ENCODE data around the gene CBX5.

The CBX5 gene

GRCh38 chr12:54273981-54274380 is 5.9 kb downstream of the CBX5 start:
- in situ Hi-C loops (cut with MboI; ENCODE audit: low pct_unique_long_range_greater_than_20kb, low sequenced_read_pairs, unreplicated experiment): no loop called here
- TF ChIP-seq, protein P1, sequence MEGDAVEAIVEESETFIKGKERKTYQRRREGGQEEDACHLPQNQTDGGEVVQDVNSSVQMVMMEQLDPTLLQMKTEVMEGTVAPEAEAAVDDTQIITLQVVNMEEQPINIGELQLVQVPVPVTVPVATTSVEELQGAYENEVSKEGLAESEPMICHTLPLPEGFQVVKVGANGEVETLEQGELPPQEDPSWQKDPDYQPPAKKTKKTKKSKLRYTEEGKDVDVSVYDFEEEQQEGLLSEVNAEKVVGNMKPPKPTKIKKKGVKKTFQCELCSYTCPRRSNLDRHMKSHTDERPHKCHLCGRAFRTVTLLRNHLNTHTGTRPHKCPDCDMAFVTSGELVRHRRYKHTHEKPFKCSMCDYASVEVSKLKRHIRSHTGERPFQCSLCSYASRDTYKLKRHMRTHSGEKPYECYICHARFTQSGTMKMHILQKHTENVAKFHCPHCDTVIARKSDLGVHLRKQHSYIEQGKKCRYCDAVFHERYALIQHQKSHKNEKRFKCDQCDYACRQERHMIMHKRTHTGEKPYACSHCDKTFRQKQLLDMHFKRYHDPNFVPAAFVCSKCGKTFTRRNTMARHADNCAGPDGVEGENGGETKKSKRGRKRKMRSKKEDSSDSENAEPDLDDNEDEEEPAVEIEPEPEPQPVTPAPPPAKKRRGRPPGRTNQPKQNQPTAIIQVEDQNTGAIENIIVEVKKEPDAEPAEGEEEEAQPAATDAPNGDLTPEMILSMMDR (IDR thresholded peaks at IDR 0.05; ENCODE audit: extremely low read depth, insufficient read depth, missing control alignments): no peak
- no peak for DNase-seq (ENCODE audit: low spot score)

DNA sequence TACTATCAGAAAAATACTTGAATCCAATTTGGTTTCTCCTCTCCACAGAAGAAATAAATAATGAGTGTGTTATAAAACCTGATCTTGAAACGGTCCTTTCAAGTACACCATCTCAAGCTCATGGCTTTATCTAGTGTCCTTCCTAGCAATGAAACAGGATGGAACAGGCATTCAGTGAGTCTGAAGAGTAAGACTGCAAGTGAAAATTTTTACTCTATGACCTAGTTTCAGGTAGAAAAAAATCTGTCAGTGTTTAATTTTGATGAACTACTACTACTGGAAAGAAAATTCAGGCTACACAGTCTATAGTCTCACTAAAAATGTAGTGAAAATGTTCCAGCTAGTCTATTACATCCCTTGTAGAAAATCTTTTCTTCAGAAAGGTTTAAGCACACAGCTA is 7.7 kb downstream of the CBX5 start:
- no peak for DNase-seq (ENCODE audit: low spot score)
- TF ChIP-seq, protein P1 (IDR thresholded peaks at IDR 0.05; ENCODE audit: extremely low read depth, insufficient read depth, missing control alignments): no peak
- in situ Hi-C loops (cut with MboI; ENCODE audit: low pct_unique_long_range_greater_than_20kb, low sequenced_read_pairs, unreplicated experiment): no loop called here

DNA sequence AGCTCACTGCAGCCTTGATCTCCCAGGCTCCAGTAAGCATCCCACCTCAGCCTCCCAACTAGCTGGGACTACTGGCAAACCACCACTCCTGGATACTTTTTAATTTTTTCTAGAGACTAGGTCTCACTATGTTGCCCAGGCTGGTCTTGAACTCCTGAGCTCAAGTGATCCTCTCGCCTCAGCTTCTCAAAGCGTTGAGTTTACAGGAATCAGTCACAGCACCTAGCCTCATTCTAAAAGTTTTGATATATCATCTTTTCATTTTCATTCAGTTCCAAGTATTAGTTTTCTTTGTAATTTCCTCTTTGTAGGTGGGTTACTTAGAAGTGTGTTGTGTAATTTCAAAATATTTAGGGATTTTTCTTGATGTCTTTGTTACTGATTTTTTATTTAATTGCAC is 9.6 kb downstream of the CBX5 start:
- no peak for DNase-seq (ENCODE audit: low spot score)
- in situ Hi-C loops (cut with MboI; ENCODE audit: low pct_unique_long_range_greater_than_20kb, low sequenced_read_pairs, unreplicated experiment): no loop called here
- TF ChIP-seq, protein P1 (IDR thresholded peaks at IDR 0.05; ENCODE audit: extremely low read depth, insufficient read depth, missing control alignments): no peak

- DNase-seq (ENCODE audit: low spot score): no peak
- TF ChIP-seq, protein P1 (IDR thresholded peaks at IDR 0.05; ENCODE audit: extremely low read depth, insufficient read depth, missing control alignments): no peak
- in situ Hi-C loops (cut with MboI; ENCODE audit: low pct_unique_long_range_greater_than_20kb, low sequenced_read_pairs, unreplicated experiment): no loop called here
Measured at GRCh38 chr12:54266852-54267251, 13.1 kb downstream of the CBX5 start.

DNA sequence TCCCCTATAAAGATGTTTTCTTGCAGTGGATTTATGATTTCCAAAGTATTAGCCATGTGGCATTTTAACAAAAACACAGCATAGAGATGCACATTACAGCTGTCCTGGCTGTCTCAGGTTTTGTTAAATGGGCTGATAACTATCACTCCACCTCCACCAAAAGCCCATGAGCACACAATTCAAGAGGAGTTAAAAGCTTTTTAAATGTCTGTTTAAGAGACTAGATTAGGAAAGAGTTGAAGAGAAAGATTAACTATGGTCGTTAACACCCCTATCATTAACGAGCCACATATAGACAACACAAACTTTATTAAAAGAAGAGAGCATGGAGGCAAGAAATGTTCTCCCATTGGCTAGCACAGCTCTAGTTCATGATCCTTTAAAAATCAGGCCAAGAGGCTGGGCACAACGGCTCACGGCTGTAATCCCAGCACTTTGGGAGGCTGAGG is 14.5 kb downstream of the CBX5 start:
- TF ChIP-seq, protein P1 (IDR thresholded peaks at IDR 0.05; ENCODE audit: extremely low read depth, insufficient read depth, missing control alignments): no peak
- DNase-seq (ENCODE audit: low spot score): no peak
- in situ Hi-C loops (cut with MboI; ENCODE audit: low pct_unique_long_range_greater_than_20kb, low sequenced_read_pairs, unreplicated experiment): no loop called here

GRCh38 chr12:54262403-54262925 is 17.5 kb downstream of the CBX5 start:
- TF ChIP-seq, protein P1 (IDR thresholded peaks at IDR 0.05; ENCODE audit: extremely low read depth, insufficient read depth, missing control alignments): no peak
- in situ Hi-C loops (cut with MboI; ENCODE audit: low pct_unique_long_range_greater_than_20kb, low sequenced_read_pairs, unreplicated experiment): no loop called here
- no peak for DNase-seq (ENCODE audit: low spot score)
